Sigmoid colon (tissue), 7 donors: ENCODE results near the gene HECW1. TPM values are rescaled to one million over a fixed set of nuclear protein-coding genes. Genes with fewer than 3 reads are reported as not detected.

Source experiments
- DNase-seq: peaks from one replicate; pipeline ENCODE4 v3.0.0-alpha.2; 2019
- H3K27ac ChIP-seq, 4 donors: fragments of 200-600 bp; sonication (generic); one replicate each; pipeline ENCODE4 v1.5.1; 2016 to 2019; ENCODE audit warnings: mild to moderate bottlenecking in 1 of 4
- H3K27me3 ChIP-seq, 3 donors: fragments of 200-600 bp; sonication (generic); one replicate each; pipeline ENCODE4 v1.5.1; 2019; ENCODE audit warnings: mild to moderate bottlenecking in 1 of 3
- H3K36me3 ChIP-seq, 4 donors: fragments of 200-600 bp; sonication (generic); one replicate each; pipeline ENCODE4 v1.5.1; 2016 to 2019
- H3K4me1 ChIP-seq, 4 donors: fragments of 200-600 bp; sonication (generic); one replicate each; pipeline ENCODE4 v1.5.1; 2017 to 2019
- H3K4me3 ChIP-seq, 4 donors: fragments of 200-600 bp; sonication (generic); one replicate each; pipeline ENCODE4 v1.5.1; 2017 to 2019; ENCODE audit warnings: mild to moderate bottlenecking in 2 of 4, moderate library complexity in 1 of 4
- H3K9me3 ChIP-seq, 4 donors: fragments of 200-600 bp in 3 of 4; sonication (generic) in 3 of 4; one replicate each; pipeline versions ENCODE4 v1.5.1 to v1.6.1; 2013 to 2019
- EP300 ChIP-seq, 4 donors: sonication (generic); formaldehyde crosslinking; IDR thresholded peaks; one replicate each; pipeline ENCODE4 v1.6.1; 2017; ENCODE audit warnings: antibody characterized with exemption in 4 of 4
- POLR2A ChIP-seq, 2 donors: fragments of 450-650 bp; IDR thresholded peaks; one replicate each; pipeline ENCODE4 v1.6.1; 2016; ENCODE audit warnings: antibody characterized with exemption in 2 of 2, mild to moderate bottlenecking in 2 of 2, moderate library complexity in 2 of 2
- POLR2AphosphoS5 ChIP-seq, 4 donors: sonication (generic); formaldehyde crosslinking; IDR thresholded peaks; one replicate each; pipeline ENCODE4 v1.6.1; 2017; ENCODE audit warnings: antibody characterized with exemption in 4 of 4
- WGBS, 2 donors: extraction: QIAGEN DNeasy Blood & Tissue Kit; methylation state at CpG; one replicate each; pipeline ENCODE4 v1.1.7; 2013; 5-methylcytosine and 5-hydroxymethylcytosine counted together
- intact Hi-C: fragments of 100-400 bp; cut with DNase I; formaldehyde crosslinking; loops from one replicate; pipeline ENCODE4 v1.15.1; 2023
- polyA plus RNA-seq, 3 donors: library from polyadenylated mRNA; stranded (reverse); fragments of 200-250 nt; gene quantifications; one replicate each; pipeline ENCODE4 v1.2.3, GENCODE V29; 2013
- total RNA-seq, 4 donors: library from RNA; depleted of rRNA; stranded (reverse); fragments of >200 nt; gene quantifications; one replicate each; pipeline ENCODE4 v1.1.0, GENCODE V29; 2016
- TF ChIP-seq, protein P1 (sequence below), 4 experiments: fragments of 450-650 bp in 3 of 4; fragments of 200-600 bp in 1 of 4; IDR thresholded peaks; one replicate each; pipeline ENCODE4 v1.5.1; 2016 to 2019; ENCODE audit warnings: antibody characterized with exemption in 4 of 4, mild to moderate bottlenecking in 3 of 4, moderate library complexity in 2 of 4
- donor health status: healthy with polysubstance abuse.
- donor health status: Bipolar disorder and iron deficiency.
- donor health status: healthy.

Gene HECW1
- total and polyA plus RNA-seq, 7 donors: 0.33 to 7.8 (median 1.2) TPM

DNA sequence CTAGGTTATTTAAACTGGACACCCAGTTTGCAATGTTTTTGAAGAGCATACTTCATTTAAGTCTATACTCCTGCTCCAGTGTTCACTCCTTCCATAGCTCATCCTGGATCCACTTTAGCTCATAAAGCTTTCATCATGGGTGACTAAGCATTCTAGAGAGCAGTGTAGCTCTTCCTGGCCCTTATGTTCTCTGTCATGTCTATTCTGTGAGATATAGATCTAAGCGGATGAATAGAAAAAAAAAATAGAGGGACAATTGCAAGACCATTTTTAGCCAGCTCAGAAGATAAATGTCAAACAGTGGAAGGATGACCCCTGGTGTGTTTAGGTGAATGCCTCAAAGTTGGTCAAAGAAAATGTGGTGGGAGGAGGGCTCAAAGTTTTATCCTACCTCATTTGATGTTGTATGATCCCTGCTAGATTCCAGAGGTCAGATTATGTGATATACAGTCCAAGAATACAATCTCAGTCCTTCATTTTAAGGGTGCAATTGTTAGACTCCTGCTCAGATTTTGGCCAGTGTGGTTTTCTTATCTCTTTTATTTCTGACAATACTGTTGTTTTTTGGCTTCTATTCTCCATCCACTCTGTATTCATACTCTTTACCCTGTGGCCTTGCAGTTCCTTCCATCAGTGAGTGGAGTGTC lies 7.5 kb upstream of the HECW1 start:
- 85 to 86% methylated on average over 1 of the region's 1 CpG for WGBS, 2 donors
- H3K27me3 ChIP-seq: peaks cover 0 to 11% (median 0%) of the 10 kb centered on the region in 3 donors
- no peak overlapping the region for H3K4me3 ChIP-seq
- H3K27ac ChIP-seq: no peak overlapping the region
- intact Hi-C loops: loop anchor here (5.0 kb wide), 1 partner anchor 163 kb away; no protein-coding TSS in a partner anchor
- DNase-seq: no peak
- no peaks in the 10 kb centered on the region for H3K9me3 ChIP-seq
- no peaks in the 10 kb centered on the region for H3K36me3 ChIP-seq
- TF ChIP-seq POLR2A (IDR thresholded peaks at IDR 0.05) (no peak), POLR2AphosphoS5 (IDR thresholded peaks at IDR 0.05) (no peak), EP300 (IDR thresholded peaks at IDR 0.05) (no peak)
- TF ChIP-seq, protein P1, sequence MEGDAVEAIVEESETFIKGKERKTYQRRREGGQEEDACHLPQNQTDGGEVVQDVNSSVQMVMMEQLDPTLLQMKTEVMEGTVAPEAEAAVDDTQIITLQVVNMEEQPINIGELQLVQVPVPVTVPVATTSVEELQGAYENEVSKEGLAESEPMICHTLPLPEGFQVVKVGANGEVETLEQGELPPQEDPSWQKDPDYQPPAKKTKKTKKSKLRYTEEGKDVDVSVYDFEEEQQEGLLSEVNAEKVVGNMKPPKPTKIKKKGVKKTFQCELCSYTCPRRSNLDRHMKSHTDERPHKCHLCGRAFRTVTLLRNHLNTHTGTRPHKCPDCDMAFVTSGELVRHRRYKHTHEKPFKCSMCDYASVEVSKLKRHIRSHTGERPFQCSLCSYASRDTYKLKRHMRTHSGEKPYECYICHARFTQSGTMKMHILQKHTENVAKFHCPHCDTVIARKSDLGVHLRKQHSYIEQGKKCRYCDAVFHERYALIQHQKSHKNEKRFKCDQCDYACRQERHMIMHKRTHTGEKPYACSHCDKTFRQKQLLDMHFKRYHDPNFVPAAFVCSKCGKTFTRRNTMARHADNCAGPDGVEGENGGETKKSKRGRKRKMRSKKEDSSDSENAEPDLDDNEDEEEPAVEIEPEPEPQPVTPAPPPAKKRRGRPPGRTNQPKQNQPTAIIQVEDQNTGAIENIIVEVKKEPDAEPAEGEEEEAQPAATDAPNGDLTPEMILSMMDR (IDR thresholded peaks at IDR 0.05): no peak
- no peaks in the 10 kb centered on the region for H3K4me1 ChIP-seq

DNA sequence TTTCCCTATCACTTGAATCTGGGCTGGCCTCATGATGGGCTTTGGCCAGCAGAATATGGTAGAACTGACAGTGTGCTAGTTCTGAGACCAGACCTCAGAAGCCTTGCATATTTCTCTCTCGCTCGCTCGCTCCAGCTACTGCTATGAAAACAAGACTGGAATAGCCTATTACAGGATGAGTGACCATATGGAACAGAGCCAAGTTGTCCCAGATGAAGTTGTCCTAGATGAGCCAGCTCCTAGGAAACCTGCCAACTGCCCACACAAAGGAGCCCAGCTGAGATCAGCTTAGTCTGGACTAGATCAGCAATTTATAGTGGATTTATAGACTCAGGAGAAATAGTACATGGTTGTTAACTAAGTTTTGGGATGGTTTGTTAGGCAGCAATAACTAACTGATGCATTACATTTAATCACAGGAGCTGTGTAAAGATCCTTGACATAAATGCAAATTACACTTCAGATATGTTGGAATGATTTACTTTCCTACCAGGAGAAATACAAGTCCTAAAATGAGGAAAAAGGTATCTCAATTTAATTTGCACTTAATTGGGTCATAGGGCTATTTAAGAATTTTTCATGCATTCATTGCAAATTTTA lies 6.8 kb upstream of the HECW1 start:
- intact Hi-C loops: loop anchor here (5.0 kb wide), 1 partner anchor 163 kb away; no protein-coding TSS in a partner anchor
- WGBS, 2 donors: 92 to 94% methylated on average over 3 of the region's 3 CpGs
- peaks cover 0 to 17% (median 0%) of the 10 kb centered on the region in 3 donors for H3K27me3 ChIP-seq

DNA sequence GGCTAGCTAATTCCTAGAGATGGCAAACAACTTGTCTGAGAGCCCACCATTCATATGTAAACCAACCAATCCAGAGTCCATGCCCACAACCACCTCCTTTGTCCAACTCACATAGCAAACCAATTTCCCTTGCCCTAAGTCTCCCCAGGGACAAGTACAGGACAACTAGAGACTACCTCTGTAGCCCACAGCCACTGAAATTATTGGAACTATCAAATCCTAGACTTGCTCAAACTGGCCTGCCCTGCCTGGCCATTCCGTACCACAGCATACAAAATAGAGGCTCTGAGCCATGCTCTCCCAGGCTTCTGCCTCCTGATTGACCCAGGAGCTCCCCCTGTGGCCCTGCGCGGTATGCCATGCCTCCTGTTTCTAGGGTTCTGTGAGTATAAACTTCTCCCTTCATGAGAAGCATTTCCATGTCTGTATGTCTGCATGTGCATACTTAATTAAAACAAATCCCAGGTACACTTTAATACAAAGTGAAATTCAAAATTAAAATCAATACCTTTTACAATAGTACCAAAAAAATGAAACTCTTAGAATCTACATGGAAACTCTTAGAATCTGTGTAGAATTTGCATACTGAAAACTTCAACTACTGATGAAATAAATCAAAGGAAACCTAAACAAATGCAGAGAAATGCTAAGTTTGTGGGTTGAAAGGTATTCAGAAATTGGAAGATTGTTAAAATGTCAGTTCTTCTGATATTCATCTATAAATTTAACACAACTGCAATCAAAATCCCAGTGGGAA lies 4.0 kb upstream of the HECW1 start:
- peaks cover 11 to 45% (median 20%) of the 10 kb centered on the region in 3 donors for H3K27me3 ChIP-seq
- TF ChIP-seq EP300 (IDR thresholded peaks at IDR 0.05) (no peak), POLR2AphosphoS5 (IDR thresholded peaks at IDR 0.05) (no peak), POLR2A (IDR thresholded peaks at IDR 0.05) (no peak)
- TF ChIP-seq, protein P1 (IDR thresholded peaks at IDR 0.05): peak in 3 of 4 experiments; percentile 32 to 70 (median 50)
- intact Hi-C loops: loop anchor here (5.0 kb wide), 1 partner anchor 166 kb away; no protein-coding TSS in a partner anchor
- DNase-seq: no peak
- 6 to 7% methylated on average over 3 of the region's 3 CpGs for WGBS, 2 donors
- no peaks in the 10 kb centered on the region for H3K9me3 ChIP-seq
- H3K4me1 ChIP-seq: peaks cover 0 to 17% (median 15%) of the 10 kb centered on the region in 4 donors
- H3K36me3 ChIP-seq: no peaks in the 10 kb centered on the region
- no peak overlapping the region for H3K27ac ChIP-seq
- H3K4me3 ChIP-seq: no peak overlapping the region

More for the DNA sequence above, 6.8 kb upstream of the HECW1 start:
- no peak overlapping the region for H3K27ac ChIP-seq
- TF ChIP-seq EP300 (IDR thresholded peaks at IDR 0.05) (no peak), POLR2A (IDR thresholded peaks at IDR 0.05) (no peak), POLR2AphosphoS5 (IDR thresholded peaks at IDR 0.05) (no peak)
- TF ChIP-seq, protein P1 (IDR thresholded peaks at IDR 0.05): no peak
- no peaks in the 10 kb centered on the region for H3K36me3 ChIP-seq
- H3K9me3 ChIP-seq: no peaks in the 10 kb centered on the region
- H3K4me1 ChIP-seq: no peaks in the 10 kb centered on the region
- no peak overlapping the region for H3K4me3 ChIP-seq
- no peak for DNase-seq

DNA sequence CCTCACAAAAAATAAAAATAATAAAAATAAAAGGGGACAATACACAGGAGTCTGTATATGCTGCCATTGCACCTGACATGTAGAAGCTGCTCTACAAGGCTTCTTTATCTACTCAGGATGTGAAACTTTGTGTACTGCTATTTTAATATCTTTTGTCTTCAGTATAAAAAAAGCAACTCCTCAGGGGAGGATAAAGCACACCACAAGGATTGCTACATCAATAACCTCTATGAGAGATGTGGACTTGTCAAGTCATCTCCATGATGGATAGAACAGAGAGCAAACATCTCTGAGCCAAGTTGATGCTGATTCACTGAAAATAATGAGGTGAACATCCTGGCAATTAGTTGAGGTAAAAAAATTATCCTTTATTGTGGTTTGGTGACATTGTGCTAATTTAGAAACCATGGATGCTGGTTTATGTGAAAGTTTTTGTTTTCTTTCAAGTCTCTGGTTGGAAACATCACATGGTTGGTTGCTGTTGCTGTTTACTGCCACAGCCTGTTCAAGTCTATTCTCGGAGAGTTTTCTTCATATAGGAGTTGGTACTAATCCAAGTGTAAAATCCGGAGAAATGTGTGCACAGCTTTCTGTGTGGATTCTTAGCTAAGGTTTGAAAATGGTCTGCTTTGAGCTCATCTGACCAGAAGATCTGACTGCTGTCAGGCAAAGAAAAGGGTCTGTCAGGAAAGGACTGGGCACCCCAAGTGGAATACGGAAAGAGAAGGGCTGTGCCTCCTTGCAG lies 1.5 kb upstream of the HECW1 start:
- H3K4me3 ChIP-seq: no peak overlapping the region
- WGBS, 2 donors: 40 to 57% methylated on average over 3 of the region's 3 CpGs
- DNase-seq: no peak
- no peaks in the 10 kb centered on the region for H3K36me3 ChIP-seq
- H3K4me1 ChIP-seq: peaks cover 0 to 25% (median 23%) of the 10 kb centered on the region in 4 donors
- peaks cover 20 to 70% (median 45%) of the 10 kb centered on the region in 3 donors for H3K27me3 ChIP-seq
- no peak overlapping the region for H3K27ac ChIP-seq
- intact Hi-C loops: no loop called here
- TF ChIP-seq POLR2A (IDR thresholded peaks at IDR 0.05) (no peak), POLR2AphosphoS5 (IDR thresholded peaks at IDR 0.05) (no peak)
- TF ChIP-seq, protein P1 (IDR thresholded peaks at IDR 0.05): no peak
- H3K9me3 ChIP-seq: no peaks in the 10 kb centered on the region
